GM21390 (cell line): ENCODE measurements around the gene VIPR1.
"Not testable (repeated sequence)": the region's sequence is repeated elsewhere in the genome, so short reads cannot be mapped to it uniquely, and the experiment has no call there.

Experiments used
- ATAC-seq: cut with Tn5 transposase; IDR thresholded peaks from one replicate; pipeline ENCODE4 v1.9.1; 2021; ENCODE audit not compliant: unreplicated experiment

Gene VIPR1

GRCh38 chr3:42531470-42531869, 29.0 kb downstream of the VIPR1 start:
- ATAC-seq: no peak

- no peak for ATAC-seq
Observed at GRCh38 chr3:42532229-42532628, 29.8 kb downstream of the VIPR1 start.

GRCh38 chr3:42533161-42533897, 30.9 kb downstream of the VIPR1 start:
- ATAC-seq: no peak

- ATAC-seq: peak; percentile 57
Observed at GRCh38 chr3:42535981-42536784, 33.7 kb downstream of the VIPR1 start.

GRCh38 chr3:42537350-42537749, 34.9 kb downstream of the VIPR1 start:
- ATAC-seq: no peak

- ATAC-seq: no peak
Observed at GRCh38 chr3:42539871-42540714, 37.6 kb downstream of the VIPR1 start.

- ATAC-seq: no peak
Observed at GRCh38 chr3:42541079-42541478, 38.6 kb downstream of the VIPR1 start.

GRCh38 chr3:42544492-42545283, 42.2 kb downstream of the VIPR1 start:
- no peak for ATAC-seq

- no peak for ATAC-seq
Observed at GRCh38 chr3:42545284-42545900, 42.9 kb downstream of the VIPR1 start.

- no peak for ATAC-seq
Observed at GRCh38 chr3:42546691-42547213, 44.3 kb downstream of the VIPR1 start.

- ATAC-seq: peak; percentile 65
Observed at GRCh38 chr3:42547401-42547945, 45.0 kb downstream of the VIPR1 start.

GRCh38 chr3:42549131-42549530, 46.7 kb downstream of the VIPR1 start:
- ATAC-seq: no peak

GRCh38 chr3:42550250-42550649, 47.8 kb downstream of the VIPR1 start:
- no peak for ATAC-seq

GRCh38 chr3:42552830-42553229, 50.4 kb downstream of the VIPR1 start:
- ATAC-seq: no peak

- ATAC-seq: peak; percentile 84
Observed at GRCh38 chr3:42556089-42556632, 53.7 kb downstream of the VIPR1 start.

GRCh38 chr3:42556817-42557216, 54.4 kb downstream of the VIPR1 start:
- not testable (repeated sequence) for ATAC-seq

GRCh38 chr3:42557854-42558253, 55.4 kb downstream of the VIPR1 start:
- no peak for ATAC-seq

GRCh38 chr3:42562047-42562907, 59.8 kb downstream of the VIPR1 start:
- no peak for ATAC-seq
